MCF 10A (cell line): Measurements from ENCODE around the gene TPRN. TPM values are rescaled to one million over a fixed set of nuclear protein-coding genes. Genes with fewer than 3 reads are reported as not detected.

Experiments
- BruUV-seq: library from RNA; stranded (reverse); fragments of 400-500 nt; replicated peaks from 2 replicates; lab custom pipeline; 2021; lab: Mats Ljungman, UMichigan
- CTCF ChIA-PET: fragments of 300-600 bp; sonication (Branson Sonifier 250); formaldehyde crosslinking; extraction: SDS; loops from one replicate; lab custom pipeline; 2021; ENCODE audit warnings: antibody characterized with exemption, inconsistent platforms; lab: Yijun Ruan, JAX
- POLR2A ChIA-PET: fragments of 300-600, 350-650 bp; sonication (Branson Sonifier 250); formaldehyde crosslinking; extraction: SDS; loops from one replicate; lab custom pipeline; 2020; ENCODE audit warnings: antibody characterized with exemption, inconsistent platforms; lab: Yijun Ruan, JAX
- DNase-seq: peaks from one replicate; pipeline ENCODE4 v3.0.0-alpha.2; 2018; ENCODE audit not compliant: unreplicated experiment
- H3K27ac Mint-ChIP-seq: one replicate; pipeline ENCODE4 v1.8.0; 2022; ENCODE audit warnings: mild to moderate bottlenecking, low read depth, mixed read lengths; ENCODE audit not compliant: unreplicated experiment
- H3K27me3 Mint-ChIP-seq: one replicate; pipeline ENCODE4 v1.8.0; 2022; ENCODE audit warnings: mixed read lengths; ENCODE audit not compliant: insufficient read depth, unreplicated experiment
- H3K36me3 Mint-ChIP-seq: one replicate; pipeline ENCODE4 v1.8.0; 2022; ENCODE audit warnings: mild to moderate bottlenecking, moderate library complexity, mixed read lengths; ENCODE audit not compliant: insufficient read depth, unreplicated experiment
- H3K4me1 Mint-ChIP-seq: one replicate; pipeline ENCODE4 v1.8.0; 2022; ENCODE audit warnings: mixed read lengths; ENCODE audit not compliant: insufficient read depth, unreplicated experiment
- H3K4me3 Mint-ChIP-seq: one replicate; pipeline ENCODE4 v1.8.0; 2022; ENCODE audit warnings: mild to moderate bottlenecking, moderate library complexity, mixed read lengths; ENCODE audit not compliant: unreplicated experiment
- H3K9me3 Mint-ChIP-seq: one replicate; pipeline ENCODE4 v1.8.0; 2022; ENCODE audit warnings: mixed read lengths; ENCODE audit not compliant: unreplicated experiment
- intact Hi-C: fragments of 100-400 bp; cut with micrococcal nuclease; formaldehyde crosslinking; loops from 2 replicates; pipeline ENCODE4 v1.14.1; 2022
- total RNA-seq: library from RNA; stranded (reverse); gene quantifications from 2 replicates; pipeline ENCODE4 v1.2.3, GENCODE V29; 2022
- TF ChIP-seq, protein P1 (sequence below): fragments of 200-600 bp; IDR thresholded peaks from one replicate; pipeline ENCODE4 v1.8.0; 2022; ENCODE audit warnings: antibody characterized with exemption, mild to moderate bottlenecking; ENCODE audit not compliant: unreplicated experiment

The TPRN gene
- total RNA-seq, 1 experiment from 2014 or later = 13.4 TPM

DNA sequence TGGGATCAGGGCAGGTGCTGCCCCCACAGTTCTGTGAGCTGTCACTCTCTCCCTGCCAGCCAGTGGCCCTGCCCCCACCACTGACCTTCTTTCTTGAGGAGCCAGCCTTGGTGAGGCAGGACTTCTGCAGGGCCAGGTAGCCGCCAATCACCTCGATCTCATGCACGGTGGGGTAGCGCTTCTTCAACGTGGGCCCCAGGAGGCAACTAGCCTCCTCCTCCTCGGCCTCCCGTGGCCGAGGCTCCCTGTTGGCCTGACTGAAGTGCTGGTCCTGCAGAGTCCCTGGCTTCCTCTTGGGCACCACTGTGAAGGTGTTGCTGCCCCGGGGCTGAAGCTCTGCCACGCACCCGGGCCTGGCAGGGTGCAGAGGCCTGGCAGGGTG lies 1.6 kb downstream of the TPRN start:
- CTCF ChIA-PET = interaction anchor here (0.6 to 1.3 kb wide), 5 partner anchors 18 to 711 kb away, joined by 3 to 7 read pairs (median 4); no protein-coding TSS in a partner anchor

DNA sequence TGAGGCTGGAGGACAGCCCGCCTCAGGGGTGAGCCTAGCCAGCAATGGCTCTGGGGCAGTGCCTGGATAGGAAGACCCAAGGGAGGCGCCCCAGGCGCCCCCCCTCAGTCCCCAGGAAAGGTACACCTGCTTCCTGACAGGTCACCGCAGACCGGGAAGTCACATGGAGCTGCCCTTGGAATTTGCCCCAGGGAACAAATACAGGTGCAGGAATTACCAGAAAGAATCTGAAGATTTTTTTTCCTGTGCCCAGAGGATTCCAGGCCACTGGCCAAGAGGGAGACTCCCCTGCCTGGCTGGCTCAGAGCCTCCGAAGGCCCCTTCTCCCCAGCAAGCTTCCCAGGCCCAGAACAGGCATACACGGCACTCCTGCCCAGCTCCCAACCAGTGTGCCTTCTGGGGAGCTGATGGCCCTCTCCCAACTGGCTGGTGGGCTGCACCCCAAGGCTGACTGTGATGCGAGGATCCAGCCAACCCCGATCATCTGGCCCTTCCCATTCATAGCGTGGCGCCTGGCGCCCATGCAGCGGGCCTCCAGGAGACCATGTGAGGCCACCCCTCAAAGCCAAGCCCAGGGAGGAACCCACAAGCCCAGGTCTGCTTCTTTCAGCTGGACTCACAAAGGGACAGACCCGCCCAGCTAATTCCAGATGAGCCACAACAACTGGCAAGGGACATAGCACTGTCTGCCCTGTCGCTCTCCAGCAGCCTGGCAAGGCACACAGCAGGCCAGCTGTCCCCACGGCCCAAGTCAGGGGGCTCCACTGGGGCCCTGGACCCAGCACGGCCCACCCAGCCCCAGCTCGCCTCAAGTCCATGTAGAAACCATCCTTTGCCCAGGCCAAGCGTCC lies 2.3 kb downstream of the TPRN start:
- no peaks in the 10 kb centered on the region for H3K27me3 Mint-ChIP-seq
- H3K4me3 Mint-ChIP-seq = peak overlapping the region; percentile 76
- ChIA-PET CTCF (interaction anchor here (0.5 to 1.3 kb wide), 6 partner anchors 25 to 138 kb away, joined by 3 to 7 read pairs (median 3); no protein-coding TSS in a partner anchor), POLR2A (interaction anchor here (0.6 to 3.6 kb wide), 6 partner anchors 10 to 425 kb away, joined by 3 to 43 read pairs (median 10); partner anchors contain the start of genes ANAPC2, CYSRT1, RNF224 and SSNA1)
- TF ChIP-seq, protein P1, sequence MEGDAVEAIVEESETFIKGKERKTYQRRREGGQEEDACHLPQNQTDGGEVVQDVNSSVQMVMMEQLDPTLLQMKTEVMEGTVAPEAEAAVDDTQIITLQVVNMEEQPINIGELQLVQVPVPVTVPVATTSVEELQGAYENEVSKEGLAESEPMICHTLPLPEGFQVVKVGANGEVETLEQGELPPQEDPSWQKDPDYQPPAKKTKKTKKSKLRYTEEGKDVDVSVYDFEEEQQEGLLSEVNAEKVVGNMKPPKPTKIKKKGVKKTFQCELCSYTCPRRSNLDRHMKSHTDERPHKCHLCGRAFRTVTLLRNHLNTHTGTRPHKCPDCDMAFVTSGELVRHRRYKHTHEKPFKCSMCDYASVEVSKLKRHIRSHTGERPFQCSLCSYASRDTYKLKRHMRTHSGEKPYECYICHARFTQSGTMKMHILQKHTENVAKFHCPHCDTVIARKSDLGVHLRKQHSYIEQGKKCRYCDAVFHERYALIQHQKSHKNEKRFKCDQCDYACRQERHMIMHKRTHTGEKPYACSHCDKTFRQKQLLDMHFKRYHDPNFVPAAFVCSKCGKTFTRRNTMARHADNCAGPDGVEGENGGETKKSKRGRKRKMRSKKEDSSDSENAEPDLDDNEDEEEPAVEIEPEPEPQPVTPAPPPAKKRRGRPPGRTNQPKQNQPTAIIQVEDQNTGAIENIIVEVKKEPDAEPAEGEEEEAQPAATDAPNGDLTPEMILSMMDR = no peak
- no TSS peak for BruUV-seq
- no peak overlapping the region for H3K27ac Mint-ChIP-seq
- intact Hi-C loops = no loop called here
- no peaks in the 10 kb centered on the region for H3K9me3 Mint-ChIP-seq
- peaks cover 18% of the 10 kb centered on the region for H3K4me1 Mint-ChIP-seq
- DNase-seq = peak; percentile 53
- H3K36me3 Mint-ChIP-seq = peaks cover 8% of the 10 kb centered on the region

More for the DNA sequence above, 1.6 kb downstream of the TPRN start:
- H3K4me1 Mint-ChIP-seq = peaks cover 18% of the 10 kb centered on the region
- no TSS peak for BruUV-seq
- POLR2A ChIA-PET = interaction anchor here (1.5 to 3.6 kb wide), 4 partner anchors 10 to 69 kb away, joined by 5 to 43 read pairs (median 22); partner anchors contain the start of genes ANAPC2, CYSRT1, RNF224 and SSNA1
- H3K27me3 Mint-ChIP-seq = no peaks in the 10 kb centered on the region
- intact Hi-C loops = no loop called here
- peaks cover 8% of the 10 kb centered on the region for H3K36me3 Mint-ChIP-seq
- H3K4me3 Mint-ChIP-seq = peak overlapping the region; percentile 76
- no peak for DNase-seq
- H3K9me3 Mint-ChIP-seq = no peaks in the 10 kb centered on the region
- no peak overlapping the region for H3K27ac Mint-ChIP-seq
- TF ChIP-seq, protein P1 = no peak

DNA sequence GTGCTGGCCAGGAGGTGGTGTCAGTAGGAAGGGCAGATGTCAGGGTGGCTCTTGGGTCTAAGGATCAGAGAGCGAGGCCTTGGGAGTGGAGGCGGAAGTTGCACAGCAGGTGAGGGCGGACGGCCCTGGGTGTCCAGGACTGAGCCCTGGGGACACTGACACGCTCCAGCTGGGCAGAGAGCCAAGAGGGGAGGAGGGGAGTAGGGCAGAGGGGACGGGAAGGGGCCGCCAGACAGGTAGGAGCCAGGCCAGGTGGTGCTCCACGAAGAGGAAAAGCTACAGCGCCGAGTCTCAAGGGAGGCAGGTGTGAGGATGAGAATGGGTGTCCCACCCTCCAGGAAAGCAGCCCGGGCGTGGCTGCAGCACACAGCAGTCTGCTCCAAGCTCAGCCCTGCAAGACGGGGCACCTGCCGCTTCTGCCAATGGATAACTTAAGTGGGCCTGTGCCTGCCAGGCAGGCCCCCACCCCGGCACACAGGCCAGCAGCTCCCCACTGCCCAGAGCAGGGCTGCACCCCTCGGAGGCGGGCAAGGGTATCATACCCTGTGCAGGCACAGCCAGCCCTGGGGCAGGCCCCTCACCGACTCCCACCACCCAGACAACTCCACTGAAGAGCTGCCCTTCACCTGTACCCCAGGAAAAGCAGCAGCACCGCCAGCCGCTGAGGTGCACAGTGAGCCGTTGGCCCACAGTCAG lies 4.9 kb downstream of the TPRN start:
- no peak for DNase-seq
- H3K9me3 Mint-ChIP-seq = no peaks in the 10 kb centered on the region
- H3K36me3 Mint-ChIP-seq = peaks cover 10% of the 10 kb centered on the region
- ChIA-PET CTCF (interaction anchor here (0.6 to 1.1 kb wide), 5 partner anchors 23 to 1073 kb away, joined by 3 to 5 read pairs (median 3); partner anchors contain the start of gene RNF224), POLR2A (interaction anchor here (0.5 to 2.1 kb wide), 7 partner anchors 9 to 149 kb away, joined by 3 to 13 read pairs (median 3); partner anchors contain the start of genes NDOR1, TMEM203 and TUBB4B)
- TF ChIP-seq, protein P1 = no peak
- intact Hi-C loops = no loop called here
- no peaks in the 10 kb centered on the region for H3K27me3 Mint-ChIP-seq
- no TSS peak for BruUV-seq
- no peak overlapping the region for H3K27ac Mint-ChIP-seq
- H3K4me1 Mint-ChIP-seq = peaks cover 18% of the 10 kb centered on the region
- H3K4me3 Mint-ChIP-seq = peak overlapping the region; percentile 36
